Femur (tissue), 1 donor: ENCODE measurements around the gene AKR1C4.
"Not testable (repeated sequence)": the region's sequence is repeated elsewhere in the genome, so short reads cannot be mapped to it uniquely, and the experiment has no call there.

Experiments used
- DNase-seq: peaks from one replicate; pipeline ENCODE4 v3.0.0-alpha.2; 2017

AKR1C4 gene

DNA sequence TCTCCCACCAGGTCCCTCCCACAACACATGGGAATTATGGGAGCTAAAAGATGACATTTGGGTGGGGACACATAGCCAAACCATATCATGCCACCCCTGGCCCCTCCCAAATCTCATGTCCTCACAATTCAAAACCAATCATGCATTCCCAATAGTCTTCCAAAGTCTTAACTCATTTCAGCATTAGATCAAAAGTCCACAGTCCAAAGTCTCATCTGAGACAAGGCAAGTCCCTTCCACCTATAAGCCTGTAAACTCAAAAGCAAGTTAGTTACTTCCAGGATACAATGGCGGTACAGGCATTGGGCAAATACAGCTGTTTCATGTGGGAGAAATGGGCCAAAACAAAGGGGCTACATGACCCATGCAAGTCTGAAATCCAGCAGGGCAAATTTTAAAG is 13.1 kb downstream of the AKR1C4 start:
- DNase-seq = not testable (repeated sequence)

DNA sequence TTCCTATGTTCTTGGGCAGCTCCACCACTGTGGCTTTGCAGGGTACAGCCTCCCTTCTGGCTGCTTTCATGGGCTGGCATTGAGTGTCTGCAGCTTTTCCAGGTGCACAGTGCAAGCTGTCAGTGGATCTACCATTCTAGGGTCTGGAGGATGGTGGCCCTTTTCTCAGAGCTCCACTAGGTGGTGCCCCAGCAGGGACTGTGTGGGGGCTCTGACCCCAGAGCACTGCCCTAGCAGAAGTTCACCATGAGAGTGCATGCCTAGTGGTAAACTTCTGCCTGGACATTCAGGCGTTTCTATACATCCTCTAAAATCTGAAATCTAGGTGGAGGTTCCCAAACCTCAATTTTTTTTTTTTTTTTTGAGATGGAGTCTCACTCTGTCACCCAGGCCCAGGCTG is 13.6 kb downstream of the AKR1C4 start:
- DNase-seq = not testable (repeated sequence)

DNA sequence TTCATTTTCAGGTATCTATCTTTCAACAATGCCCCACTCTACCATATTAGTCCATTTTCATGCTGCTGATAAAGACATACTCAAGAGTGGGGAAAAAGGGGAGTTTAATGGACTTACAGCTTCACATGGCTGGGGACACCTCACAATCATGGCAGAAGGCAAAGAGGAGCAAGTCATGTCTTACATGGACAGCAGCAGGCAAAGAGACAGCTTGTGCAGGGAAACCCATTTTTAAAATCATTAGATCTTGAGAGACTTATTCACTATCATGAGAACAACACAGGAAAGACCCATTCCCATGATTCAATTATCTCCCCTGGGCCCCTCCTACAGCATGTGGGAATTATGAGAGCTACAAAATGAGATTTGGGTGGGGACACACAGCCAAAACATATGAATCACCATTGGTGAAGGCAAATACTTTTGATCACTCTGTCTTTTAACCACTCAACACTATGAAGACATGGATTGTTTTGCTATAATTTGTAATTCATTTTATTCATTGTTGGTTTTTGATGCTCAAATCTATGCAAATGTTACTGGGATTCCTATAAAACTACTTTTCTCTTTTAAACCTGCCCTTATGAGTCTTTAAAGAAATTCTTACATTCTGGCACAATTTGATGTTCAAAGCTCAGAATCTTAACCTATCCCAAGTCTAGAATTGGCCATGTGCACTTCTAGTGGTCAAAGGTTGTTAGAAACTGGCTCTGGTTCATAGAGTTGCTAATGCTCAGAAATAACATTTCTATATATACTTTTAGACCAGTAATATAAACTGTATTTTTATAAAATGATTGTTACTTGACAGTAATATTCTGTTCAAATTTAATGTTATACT is 15.3 kb downstream of the AKR1C4 start:
- DNase-seq = no peak

DNA sequence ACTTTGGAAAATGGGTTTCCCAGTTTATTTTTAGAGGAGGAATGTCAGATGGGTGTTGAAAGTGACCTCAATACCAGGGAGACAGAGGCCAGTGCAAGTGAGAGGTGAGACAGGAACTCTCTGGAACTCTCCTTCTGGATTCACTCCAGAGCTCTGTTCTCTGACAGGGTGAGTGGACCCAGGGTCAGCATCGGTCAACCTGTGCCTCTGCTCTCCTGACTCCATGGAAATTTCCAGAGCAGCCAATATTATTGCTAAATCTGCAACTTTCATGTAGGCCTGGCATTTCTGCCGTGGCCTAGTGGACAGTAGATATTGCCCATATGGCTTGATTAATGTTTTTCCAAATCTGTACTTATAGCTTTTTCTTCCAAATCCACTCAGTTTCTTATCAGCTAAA is 20.2 kb downstream of the AKR1C4 start:
- no peak for DNase-seq

DNA sequence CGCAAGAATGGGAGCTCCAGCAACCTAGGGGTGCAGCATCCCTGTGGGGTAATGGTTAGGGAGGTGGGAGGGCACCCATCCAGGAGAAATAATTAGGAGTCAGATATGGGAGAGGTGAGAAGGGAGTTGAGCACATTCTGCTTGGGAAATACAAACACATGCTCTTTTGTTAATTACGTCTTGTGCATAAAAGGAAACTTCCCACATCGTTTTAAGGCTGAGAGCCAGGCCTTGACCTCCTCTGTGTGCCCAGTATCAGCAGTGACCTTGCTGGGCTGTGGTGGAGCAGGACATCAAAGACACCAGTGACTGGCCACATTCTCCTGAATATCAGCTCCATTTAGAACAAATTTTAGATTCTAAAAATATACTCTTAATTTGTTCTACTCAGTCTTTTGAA is 22.6 kb downstream of the AKR1C4 start:
- DNase-seq = no peak

DNA sequence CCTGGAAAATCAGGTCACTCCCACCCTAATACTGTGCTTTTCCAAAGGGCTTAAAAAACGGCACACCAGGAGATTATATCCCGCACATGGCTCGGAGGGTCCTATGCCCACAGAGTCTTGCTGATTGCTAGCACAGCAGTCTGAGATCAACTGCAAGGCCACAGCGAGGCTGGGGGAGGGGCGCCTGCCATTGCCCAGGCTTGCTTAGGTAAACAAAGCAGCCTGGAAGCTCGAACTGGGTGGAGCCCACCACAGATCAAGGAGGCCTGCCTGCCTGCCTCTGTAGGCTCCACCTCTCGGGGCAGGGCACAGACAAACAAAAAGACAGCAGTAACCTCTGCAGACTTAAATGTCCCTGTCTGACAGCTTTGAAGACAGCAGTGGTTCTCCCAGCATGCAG is 26.3 kb downstream of the AKR1C4 start:
- DNase-seq = not testable (repeated sequence)

DNA sequence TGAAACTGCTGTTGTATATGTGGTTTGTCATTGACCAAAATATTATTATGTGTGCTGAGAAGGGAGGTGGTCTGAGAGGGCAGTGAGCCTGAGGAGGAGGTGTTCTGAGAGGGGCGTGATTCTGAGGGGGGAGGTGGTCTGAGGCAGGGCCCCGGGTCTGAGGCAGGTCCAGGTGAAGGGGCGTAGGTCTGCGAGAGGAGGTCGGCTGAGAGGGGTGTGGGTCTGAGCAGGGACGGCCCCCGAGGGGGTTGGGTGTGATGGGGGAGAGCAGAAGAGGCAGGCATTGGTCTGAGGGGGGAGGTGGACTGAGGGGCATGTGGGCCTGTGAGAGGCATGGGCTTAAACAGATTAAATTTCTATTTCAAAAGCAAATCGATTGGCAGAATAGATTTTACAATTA is 32.4 kb downstream of the AKR1C4 start:
- no peak for DNase-seq

DNA sequence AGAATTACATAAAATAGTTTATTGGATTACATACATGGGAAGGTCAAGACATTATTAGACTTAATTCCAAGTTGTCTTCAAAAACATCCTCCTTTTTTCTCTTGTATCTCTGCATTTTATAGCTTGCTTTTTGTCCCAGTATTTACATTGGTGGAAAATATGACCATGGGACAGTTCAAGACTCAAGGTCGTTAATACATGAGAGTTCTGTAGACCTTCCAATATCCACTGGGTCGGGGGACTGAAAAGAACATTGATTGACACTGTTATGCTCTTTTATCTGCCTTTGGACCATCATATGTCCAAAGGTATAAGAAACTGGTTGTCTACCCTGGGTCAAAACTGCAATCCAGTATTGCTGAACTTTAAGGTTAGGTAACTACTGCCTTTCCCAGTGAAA is 36.7 kb downstream of the AKR1C4 start:
- DNase-seq = no peak

DNA sequence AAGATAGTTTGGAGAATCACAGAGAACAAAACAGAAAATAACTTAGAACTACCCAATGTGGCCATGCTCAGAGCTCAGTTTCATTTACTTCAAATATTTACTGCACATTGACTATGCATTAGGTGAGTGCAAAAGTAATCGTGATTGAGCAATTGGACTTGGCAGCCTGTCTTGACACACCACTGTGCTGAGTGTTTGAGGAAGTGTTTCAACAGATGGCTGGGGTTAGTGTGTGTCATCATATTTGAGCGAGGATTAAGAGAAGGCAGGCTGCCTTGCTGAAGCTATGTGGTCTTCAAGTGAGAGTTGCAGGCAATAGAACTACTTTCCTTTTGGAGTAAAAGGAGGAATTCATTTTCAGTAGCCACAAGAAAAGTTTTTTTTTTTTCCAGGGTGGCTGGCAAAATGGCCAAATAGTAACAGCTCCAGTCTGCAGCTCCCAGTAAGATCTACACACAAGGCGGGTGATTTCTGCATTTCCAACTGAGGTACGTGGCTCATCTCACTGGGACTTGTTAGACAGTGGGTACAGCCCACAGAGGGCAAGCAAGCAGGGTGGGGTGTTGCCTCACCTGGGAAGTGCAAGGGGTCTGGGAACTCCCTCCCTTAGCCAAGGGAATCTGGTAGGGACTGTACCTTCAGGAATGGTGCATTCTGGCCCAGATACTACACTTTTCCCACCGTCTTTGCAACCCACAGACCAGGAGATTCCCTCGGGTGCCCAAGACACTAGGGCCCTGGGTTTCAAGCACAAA is 37.6 kb downstream of the AKR1C4 start:
- peak; percentile 55 for DNase-seq

DNA sequence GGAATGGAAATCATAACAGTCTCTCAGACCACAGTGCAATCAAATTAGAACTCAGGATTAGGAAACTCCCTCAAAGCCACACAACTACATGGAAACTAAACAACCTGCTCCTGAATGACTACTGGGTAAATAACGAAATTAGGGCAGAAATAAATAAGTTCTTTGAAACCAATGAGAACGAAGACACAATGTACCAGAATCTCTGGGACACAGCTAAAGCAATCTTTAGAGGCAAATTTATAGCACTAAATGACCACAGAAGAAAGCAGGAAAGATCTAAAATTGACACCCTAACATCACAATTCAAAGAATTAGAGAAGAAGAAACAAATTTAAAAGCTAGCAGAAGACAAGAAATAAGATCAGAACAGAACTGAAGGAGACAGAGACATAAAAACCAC is 40.9 kb downstream of the AKR1C4 start:
- DNase-seq = not testable (repeated sequence)

DNA sequence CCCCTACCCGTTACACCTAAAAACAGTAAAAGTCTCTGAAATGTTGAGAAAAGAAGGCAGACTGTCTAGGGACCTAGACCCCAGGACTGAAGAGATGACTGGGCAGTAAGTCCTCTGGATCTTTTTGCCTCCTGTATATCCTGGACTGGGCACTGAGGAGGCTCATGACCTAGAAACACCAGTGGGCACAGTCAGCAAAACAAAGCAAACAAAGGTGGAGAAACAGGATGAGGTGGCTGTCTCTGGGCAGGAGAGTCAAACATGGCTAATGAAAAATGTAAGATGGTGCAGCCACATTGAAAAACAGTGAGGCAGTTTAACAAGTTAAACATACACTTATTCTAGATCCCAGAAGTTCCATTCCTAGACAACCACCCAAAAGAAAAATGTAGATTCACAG is 45.9 kb downstream of the AKR1C4 start:
- no peak for DNase-seq

DNA sequence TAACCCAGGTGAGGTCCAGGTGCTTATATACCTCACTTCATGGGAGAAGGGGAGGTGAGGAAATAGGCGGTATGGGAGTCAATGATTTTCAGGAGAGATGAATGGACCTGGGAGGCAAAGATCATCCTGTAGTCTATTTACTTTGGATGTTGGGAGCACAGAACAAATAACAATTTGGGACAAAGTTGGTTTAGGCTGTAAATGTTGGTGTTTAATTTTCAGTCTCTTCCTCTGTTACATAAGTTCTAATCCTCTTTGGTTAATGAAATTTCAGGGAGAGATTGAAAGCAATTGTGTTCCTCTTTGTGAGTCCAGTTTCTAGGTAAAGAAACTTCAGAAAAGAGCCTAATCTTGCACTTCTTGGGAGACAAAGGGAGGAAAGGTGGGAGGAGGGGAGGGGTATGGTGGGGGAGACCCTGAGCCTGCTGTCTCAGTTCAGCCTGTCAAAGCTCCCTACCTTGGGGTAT is 46.9 kb downstream of the AKR1C4 start:
- DNase-seq = no peak

DNA sequence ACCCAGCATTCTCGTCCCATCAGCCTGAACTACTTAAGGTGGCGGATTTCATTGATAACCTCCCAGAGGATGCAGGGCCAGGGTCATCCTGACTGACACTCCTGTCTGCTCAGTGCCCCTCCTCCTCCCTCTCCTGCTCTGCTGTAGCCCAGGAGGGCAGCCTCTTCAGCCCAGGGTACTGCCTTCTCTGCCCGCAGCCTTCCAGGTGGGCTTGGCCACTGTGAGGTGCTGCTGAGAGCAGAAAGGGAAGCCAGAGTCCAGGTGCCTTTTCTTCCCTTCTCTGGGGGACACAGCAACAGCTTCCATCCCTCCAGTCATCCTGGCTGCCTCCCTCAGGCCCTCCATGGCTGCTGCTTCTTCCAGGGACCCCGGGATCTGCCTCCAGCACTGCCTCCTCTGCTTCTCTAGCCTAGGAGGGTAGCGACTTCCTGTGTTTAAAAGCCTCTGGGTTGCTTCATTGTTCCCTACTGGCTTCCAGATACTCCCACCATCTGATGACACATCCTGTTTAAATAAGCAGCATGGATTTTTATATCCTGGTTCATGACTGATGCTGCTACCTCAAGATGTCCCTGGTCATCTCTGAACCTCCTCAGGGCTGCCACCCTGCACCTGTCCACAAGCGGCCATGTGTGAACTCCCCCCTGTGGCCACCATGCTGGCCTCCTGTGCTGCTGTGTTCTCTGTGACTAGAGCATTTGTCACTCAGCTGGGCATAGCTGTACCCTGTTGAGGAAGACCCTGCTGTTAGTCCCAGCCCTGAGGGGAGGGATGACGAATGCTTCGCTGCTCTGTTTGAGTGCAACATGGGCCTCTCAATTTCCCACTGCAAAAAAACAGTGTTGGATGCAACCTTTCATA is 55.8 kb downstream of the AKR1C4 start:
- DNase-seq = no peak

DNA sequence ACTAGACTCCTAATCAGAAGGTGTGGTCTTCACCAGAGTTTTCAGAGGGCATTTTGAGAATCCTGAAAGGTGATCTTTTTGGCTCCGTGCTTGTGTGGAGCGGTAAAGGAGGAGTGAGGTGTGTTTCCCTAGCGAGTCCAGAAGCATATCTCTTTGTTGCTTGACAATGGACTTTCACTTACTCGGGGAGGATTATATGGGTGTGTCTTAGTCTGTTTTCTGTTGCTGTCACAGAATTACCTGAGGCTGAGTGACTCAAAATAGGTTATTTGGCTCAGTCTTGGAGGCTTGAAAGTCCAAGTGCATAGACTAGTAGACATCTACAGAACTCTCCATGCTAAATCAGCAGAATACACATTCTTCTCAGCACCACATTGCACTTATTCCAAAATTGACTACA is 57.9 kb downstream of the AKR1C4 start:
- DNase-seq = no peak

DNA sequence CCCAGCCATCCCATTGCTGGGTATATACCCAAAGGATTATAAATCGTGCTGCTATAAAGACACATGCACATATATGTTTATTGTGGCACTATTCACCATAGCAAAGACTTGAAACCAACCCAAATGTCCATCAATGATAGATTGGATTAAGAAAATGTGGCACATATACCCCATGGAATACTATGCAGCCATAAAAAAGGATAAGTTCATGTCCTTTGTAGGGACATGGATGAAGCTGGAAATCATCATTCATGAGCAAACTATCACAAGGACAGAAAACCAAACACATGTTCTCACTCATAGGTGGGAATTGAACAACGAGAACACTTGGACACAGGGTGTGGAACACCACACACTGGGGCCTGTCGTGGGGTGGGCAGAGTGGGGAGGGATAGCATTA is 61.1 kb downstream of the AKR1C4 start:
- not testable (repeated sequence) for DNase-seq

DNA sequence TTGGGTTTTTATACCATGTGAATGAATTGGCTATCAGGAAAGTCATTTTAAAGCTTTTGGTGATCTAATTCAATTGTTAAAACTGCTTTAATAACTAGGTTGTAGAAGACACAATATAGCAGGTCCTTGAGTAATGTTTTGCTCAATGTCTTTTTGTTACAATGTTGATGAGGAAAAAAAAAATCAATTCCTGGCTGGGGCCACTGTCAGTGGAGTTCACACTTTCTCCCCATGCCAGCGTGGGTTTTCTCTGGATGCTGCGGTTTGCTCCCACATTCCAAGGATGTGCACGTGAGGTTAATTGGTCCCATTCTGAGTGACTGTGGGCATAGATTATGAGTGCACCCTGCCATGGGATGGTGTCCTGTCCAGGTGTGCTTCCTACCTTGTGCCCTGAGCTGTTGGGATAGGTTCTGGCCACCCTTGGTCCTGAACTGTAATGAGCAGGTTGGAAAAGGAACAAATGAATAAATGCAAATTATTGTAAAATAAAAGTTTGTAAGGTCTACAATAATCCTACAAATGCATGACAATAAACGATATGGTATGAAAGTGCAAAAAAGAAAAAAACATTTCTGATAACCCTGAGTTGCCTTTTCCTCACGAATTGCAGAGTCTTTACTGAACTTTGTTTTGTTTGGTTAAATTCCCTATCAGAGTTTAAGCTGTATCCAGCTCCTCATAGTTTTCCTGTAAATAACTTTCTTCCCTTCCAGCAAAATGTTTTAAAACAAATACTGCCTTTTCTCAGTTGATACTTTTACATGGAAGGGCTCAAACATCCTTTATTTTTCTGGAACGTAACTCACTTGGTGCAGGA is 62.7 kb downstream of the AKR1C4 start:
- no peak for DNase-seq

DNA sequence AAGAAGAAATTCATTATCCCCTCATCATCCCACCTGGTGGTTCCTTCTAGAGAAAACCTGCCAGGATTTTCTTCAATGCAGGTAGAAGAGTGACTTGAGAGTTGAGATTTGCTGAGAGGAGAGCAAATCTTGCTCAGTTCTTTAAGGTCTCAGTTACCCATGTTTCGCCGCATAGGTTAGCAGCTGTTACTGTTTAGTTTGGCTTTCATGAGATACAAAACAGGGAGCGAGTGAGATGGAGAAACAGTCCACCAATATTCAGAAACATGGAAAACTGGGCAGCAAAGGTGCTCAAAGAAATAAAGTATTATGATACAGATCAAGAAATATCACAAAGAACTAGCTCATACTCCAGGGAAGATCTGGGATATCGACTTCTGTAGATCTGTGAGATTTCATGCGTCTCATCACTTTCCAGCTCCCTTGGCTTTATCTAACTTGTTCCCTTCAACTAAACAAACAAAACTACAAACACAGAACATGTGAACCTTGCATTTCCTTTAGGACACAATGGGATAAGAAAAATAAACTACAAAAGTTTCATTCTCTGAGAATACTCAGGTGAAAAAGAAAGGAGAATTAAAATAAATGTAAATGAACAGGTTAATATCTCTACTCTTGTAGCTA is 63.4 kb downstream of the AKR1C4 start:
- DNase-seq = no peak

DNA sequence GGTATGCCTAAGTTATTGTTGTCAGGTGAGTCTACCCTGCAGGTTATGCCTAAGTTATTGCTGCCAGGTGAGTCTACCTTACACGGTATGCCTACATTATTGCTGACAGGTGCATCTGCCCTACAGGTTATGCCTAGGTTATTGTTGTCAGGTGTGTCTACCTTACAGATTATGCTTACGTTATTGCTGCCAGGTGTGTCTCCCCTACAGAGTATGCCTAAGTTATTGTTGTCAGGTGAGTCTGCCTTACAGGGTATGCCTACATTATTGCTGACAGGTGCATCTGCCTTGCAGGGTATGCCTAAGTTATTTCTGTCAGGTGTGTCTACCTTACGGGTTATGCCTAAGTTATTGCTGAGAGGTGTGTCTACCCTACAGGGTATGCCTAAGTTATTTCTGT is 64.2 kb downstream of the AKR1C4 start:
- no peak for DNase-seq

DNA sequence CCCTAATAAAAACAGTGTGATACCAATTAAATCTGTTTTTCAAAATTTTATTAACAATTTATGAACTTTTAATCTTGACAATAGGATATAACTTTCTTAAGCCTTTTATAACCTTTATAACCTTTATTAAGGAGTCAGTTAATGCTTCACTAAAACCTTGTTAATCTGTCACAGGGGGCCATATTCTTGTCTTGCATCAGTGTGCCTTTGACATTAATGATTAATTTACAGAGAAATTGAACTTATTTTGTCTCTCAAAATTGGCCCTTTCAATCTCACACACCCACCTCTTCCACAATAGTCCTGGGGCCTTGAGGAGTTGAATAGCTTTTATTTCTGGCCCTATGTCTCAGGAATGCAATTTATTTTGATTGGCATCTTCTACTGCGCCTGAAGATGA is 68.5 kb downstream of the AKR1C4 start:
- no peak for DNase-seq

DNA sequence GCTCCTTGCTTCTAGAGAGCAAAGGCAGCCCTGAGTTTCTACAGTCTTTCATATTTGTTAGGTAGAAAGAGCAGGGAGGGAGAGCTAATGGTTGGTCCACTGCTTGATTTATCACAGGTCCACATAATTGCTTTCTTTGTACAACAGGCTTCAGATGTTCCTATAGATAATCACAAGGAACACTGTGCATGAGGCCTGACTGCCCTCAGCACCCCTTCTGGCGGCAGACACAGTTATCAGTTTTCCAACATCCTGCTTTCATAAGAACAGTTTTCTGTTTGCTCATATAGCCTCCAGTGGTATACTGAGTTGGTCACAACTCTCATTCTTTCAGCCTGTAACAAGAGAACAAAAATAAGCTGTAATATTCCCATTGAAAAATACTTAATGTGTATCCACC is 69.7 kb downstream of the AKR1C4 start:
- DNase-seq = no peak

DNA sequence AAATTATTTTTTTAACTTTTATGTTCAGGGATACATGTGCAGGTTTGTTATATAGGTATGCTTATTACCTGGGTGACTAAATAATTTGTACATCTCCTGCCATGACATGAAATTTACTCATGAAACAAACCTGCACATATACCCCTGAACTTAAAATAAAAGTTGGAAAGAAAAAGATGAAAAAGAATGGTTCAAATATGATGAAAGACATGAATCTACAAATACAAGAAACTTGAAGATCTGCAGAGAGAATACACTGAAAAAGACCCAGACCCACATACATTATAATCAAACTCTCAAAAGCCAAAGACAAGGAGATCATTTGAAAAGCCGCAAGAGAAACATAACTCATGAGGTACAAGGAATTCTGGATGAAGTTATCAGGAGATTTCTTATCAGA is 70.2 kb downstream of the AKR1C4 start:
- no peak for DNase-seq

DNA sequence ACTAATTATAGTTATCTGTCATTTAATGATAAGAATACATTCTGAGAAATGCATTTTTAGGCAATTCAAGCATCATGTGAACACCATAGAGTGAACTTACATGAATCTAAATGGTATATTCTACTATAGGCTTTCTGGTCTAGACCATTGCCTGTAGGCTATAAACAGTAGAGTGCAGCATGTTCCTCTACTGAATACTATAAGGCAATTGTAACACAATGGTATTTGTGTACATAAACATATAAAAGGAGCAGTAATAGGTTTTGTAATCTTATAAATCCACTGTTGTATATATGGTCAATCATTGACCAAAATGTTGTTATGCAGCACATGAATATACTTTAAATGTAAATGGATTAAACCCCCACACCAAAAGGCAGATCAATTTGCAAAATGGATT is 71.6 kb downstream of the AKR1C4 start:
- no peak for DNase-seq
